G401 (cell line): ENCODE data around the gene BCL2L2. TPM values are rescaled to one million over a fixed set of nuclear protein-coding genes. Genes with fewer than 3 reads are reported as not detected.
A peak's percentile ranks its signal among the peaks of the same experiment; 100 is the strongest.
"Not testable (repeated sequence)": the region's sequence is repeated elsewhere in the genome, so short reads cannot be mapped to it uniquely, and the experiment has no call there.

Experiments used
- DNase-seq: peaks from one replicate; pipeline ENCODE4 v3.0.0-alpha.2; 2015; ENCODE audit warnings: low spot score
- in situ Hi-C: cut with HindIII; loops from 2 replicates; pipeline ENCODE4 v1.10.0; 2016; ENCODE audit warnings: low sequenced_read_pairs, mixed read lengths
- total RNA-seq: library from RNA; depleted of rRNA; stranded (reverse); fragments of >200 nt; shearing (Covaris generic); gene quantifications from 2 replicates; pipeline ENCODE4 v1.2.3, GENCODE V29; 2014

Gene BCL2L2
- total RNA-seq, 1 experiment from 2014 or later, result 17.3 TPM

DNA sequence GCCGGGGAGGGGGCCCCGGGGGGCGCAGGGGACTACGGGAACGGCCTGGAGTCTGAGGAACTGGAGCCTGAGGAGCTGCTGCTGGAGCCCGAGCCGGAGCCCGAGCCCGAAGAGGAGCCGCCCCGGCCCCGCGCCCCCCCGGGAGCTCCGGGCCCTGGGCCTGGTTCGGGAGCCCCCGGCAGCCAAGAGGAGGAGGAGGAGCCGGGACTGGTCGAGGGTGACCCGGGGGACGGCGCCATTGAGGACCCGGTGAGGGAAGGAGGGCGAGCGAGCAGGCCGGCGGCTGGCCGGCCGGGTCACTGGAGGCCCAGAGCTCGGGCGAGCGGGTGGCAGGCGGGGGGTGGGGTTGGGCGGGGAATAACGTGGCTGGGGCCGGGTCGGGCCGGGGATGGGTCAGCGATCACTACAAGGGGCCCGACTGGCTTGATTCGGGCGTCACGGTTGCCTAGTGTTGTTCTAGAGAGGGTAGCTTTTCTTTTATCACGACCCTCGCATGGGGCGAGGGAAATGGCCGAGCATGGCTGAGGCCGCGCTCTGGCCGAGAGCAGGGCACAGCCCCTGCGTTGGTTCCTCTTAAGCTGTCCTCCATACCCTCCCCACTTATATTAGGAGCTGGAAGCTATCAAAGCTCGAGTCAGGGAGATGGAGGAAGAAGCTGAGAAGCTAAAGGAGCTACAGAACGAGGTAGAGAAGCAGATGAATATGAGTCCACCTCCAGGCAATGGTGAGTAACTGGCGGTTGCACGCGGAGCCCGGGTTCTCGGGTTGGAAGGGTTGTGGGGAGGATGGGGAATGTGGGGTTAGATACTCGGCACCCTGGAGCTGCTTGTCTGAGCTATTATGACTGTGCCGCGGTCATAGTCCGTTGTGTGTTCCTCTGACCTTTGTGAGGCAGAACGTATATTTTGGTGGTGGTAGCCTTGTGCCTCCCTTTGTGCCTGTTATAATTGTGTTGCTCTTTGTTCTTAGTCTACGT, 15.2 kb downstream of the BCL2L2 start:
- in situ Hi-C loops, result no loop called here
- DNase-seq, result peak; percentile 23

DNA sequence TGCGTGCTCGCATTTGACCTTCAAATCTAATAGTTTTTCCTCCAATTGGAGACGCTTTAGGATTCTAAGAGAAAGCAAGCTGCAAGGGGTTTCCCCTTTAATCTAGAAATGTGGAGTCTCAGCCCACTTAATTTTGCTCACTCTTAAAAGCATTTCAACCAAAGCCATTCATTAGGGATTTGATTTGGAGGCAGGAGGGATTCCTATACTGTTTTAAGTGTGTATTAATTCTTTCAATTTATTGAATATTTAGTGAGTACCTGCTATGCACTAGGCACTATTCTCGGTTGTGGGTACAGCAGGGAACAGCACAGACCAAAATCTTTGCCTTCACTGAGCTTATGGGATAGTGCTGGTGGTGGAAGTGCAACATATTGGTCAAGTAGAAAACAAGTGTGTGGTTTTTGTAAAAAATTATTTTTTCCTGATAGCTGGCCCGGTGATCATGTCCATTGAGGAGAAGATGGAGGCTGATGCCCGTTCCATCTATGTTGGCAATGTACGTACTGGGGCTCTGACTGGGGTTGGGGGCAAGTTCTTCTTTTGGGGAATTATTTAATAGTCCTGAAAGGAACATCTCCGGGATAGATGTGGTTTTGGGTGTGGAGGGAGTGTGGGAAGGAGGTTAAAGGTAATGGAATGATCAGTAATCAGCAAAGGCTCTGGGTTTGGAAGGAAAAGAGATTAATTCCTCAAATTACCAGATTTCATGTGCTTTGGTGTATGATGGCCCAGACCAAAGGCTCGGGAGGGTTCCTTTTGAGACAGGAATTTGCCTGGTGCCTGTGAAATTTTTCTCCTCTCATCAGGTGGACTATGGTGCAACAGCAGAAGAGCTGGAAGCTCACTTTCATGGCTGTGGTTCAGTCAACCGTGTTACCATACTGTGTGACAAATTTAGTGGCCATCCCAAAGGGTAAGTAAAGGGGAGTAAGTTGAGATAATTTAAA, 16.2 kb downstream of the BCL2L2 start:
- in situ Hi-C loops, result no loop called here
- no peak for DNase-seq

- no peak for DNase-seq
- in situ Hi-C loops, result no loop called here
Observed at GRCh38 chr14:23323838-23324454, 17.3 kb downstream of the BCL2L2 start.

- in situ Hi-C loops, result no loop called here
- no peak for DNase-seq
Observed at GRCh38 chr14:23324455-23324846, 17.8 kb downstream of the BCL2L2 start.

DNA sequence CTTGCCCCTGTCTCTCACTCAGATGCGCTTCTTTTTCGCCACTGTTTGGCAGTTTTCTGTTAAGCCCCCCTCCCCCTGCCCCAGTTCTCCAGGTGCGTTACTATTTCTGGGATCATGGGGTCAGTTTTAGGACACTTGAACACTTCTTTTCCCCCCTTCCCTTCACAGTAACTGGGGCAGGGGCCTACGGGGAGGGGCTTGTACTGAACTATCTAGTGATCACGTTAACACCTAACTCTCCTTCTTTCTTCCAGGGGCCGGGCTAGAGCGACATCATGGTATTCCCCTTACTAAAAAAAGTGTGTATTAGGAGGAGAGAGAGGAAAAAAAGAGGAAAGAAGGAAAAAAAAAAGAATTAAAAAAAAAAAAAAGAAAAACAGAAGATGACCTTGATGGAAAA, 18.4 kb downstream of the BCL2L2 start:
- no peak for DNase-seq
- in situ Hi-C loops, result no loop called here

GRCh38 chr14:23325746-23326145, 19.1 kb downstream of the BCL2L2 start:
- DNase-seq, in situ Hi-C loops: not testable (repeated sequence)

DNA sequence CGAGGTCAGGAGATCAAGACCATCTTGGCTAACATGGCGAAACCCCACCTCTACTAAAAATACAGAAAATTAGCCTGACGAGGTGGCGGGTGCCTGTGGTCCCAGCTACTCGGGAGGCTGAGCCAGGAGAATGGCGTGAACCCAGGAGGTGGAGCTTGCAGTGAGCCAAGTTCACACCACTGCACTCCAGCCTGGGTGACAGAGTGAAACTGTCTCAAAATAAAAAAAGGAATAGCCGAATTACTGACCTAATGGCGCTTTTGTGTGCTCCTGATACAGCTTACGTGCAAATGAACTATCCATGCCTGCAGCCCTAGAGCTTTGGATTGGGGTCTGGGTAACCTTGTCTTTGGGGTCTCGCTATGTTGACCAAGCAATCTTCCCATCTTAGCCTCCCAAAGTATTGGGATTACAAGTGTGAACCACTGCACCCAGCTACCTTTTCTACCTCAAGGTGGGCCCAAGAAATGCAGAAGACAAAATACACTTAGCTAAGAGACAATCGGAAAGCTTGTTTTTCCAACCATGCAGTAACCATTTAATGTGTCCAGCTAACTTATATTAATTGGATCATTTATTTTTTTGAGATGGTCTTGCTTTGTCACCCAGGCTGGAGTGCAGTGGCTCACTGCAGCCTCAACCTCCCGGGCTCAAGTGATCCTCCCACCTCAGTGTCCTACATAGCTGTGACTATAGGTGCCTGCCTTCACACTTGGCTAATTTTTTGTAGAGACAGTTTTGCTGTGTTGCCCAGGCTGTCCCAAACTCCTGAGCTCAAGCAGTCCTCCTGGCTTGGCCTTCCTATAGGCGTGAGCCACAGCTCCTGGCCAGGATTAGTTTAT, 20.1 kb downstream of the BCL2L2 start:
- no peak for DNase-seq
- in situ Hi-C loops, result no loop called here

GRCh38 chr14:23327947-23328744, 21.5 kb downstream of the BCL2L2 start:
- peak; percentile 86 for DNase-seq
- in situ Hi-C loops, result no loop called here

DNA sequence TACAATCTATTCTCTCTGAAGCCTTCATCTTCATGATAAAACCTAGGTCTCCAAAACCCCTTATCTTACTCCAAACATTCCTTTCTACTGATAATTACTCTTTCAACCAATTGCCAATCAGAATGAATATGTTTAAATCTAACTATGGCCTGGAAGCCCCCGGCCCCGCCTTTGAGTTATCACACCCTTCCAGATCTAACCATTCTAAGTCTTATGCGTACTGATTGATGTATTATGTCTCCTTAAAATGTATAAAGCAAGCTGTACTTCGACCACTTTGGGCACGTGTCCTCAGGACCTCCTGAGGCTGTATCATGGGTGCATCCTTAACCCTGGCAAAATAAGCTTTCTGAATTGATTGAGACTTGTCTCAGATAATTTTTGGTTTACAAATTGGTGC, 29.0 kb downstream of the BCL2L2 start:
- no peak for DNase-seq

GRCh38 chr14:23339506-23340268, 33.1 kb downstream of the BCL2L2 start:
- no peak for DNase-seq
- in situ Hi-C loops, result no loop called here

More for the DNA sequence above, 29.0 kb downstream of the BCL2L2 start:
- in situ Hi-C loops, result no loop called here

DNA sequence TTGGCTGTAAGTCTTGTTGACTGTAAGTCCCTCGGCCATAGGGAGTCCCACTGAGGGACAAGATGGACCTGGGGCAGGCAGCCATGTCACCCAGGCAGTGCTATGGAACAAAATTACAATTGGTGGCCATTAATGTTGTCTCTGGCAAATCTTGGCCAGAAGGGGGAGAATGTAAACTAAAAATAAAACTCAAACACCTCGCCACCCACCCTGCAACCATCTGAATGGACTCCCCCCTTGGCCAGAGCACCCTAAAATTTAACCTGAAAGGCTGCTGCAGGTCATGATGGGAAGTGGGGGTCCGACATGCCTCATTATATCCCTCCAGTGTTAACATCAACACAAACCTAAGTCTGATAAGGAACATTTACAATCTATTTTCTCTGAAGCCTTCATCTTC, 37.8 kb downstream of the BCL2L2 start:
- in situ Hi-C loops, result no loop called here
- no peak for DNase-seq

DNA sequence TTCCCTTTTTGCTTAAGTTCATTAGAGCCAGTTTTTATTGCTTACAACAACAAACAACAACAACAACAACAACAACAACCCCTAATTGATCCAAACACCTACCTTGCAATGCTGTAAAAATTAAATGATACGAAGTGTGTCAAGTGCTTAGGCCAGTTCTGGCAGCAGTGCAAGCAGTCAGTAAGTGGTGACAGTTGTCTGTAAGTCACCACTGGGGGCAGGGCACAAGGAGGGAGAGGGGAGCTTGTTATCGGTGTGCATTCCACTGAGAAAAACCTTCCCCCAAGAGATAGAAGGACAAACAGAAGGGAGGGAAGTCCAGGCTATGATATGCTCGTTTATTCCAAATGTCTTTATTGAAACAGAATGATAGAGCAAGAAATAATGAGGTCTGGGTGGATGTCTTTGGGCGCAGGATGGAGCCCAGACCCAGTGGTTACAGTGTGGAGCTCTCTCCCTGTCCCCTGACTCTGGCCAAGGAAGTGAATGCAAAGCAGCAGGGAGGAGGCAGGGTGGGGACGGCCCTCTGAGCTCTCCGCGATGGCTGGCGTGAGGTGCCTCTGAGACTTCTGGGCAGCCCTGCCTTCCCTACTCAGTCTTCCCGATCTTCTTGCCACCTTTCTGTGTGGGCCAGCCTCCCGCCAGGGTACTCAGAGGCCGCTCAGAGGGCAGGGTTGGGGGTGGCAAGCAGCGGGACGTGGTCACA, 39.5 kb downstream of the BCL2L2 start:
- DNase-seq, result no peak
- in situ Hi-C loops, result no loop called here

DNA sequence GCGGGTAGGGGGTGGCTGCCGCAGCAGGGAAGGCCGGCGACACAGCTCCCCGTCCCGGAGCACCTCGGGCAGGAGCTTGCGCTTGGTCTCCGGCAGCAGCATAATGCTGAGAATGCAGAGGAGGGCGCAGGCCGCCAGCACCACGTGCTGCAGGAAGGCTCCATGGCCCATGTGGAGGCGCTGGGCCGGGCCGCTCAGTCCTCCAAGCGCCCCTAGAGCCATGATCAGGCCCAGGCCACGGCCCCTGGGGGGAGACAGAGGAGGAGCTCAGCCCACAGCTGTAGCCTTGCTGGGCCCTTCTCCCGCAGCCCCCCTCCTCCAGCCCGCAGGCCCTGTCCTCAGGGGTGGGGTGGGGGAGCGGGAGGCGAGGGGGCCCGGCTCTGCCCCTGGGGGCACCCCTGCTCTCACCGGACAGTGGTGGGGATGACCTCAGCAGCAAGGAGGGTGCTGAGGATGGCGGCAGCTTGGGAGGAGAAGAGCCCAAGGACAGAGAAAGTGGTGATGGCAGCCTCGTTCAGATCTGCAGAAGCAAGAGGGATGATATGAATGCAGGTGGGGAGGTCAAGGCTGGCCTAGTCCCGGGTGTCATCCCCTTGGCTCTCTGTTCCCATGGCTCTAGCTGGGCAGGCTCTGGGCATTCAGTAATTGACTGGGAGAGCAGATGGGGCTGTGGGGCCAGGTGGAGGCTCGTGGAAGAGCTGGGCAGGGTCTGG, 40.2 kb downstream of the BCL2L2 start:
- no peak for DNase-seq
- in situ Hi-C loops, result no loop called here

GRCh38 chr14:23347406-23348296, 41.0 kb downstream of the BCL2L2 start:
- in situ Hi-C loops, result no loop called here
- DNase-seq, result no peak

- DNase-seq, result no peak
- in situ Hi-C loops, result no loop called here
Observed at GRCh38 chr14:23348297-23348655, 41.6 kb downstream of the BCL2L2 start.
